Endodermal cell (in vitro differentiated cells): Measurements from ENCODE around the gene TBC1D2. TPM values are rescaled to one million over a fixed set of nuclear protein-coding genes. Genes with fewer than 3 reads are reported as not detected.

ENCODE experiments used
- DNase-seq: peaks from one replicate; pipeline ENCODE4 v3.0.0-alpha.2; 2017
- H3K27ac ChIP-seq: 2 replicates; pipeline ENCODE4 v1.5.1; 2013; ENCODE audit warnings: mild to moderate bottlenecking, low read depth, low read length, moderate library complexity
- H3K27me3 ChIP-seq: 2 replicates; pipeline ENCODE4 v1.6.1; 2013; ENCODE audit warnings: mild to moderate bottlenecking, low read length, moderate library complexity; ENCODE audit not compliant: insufficient read depth, control insufficient read depth, poor library complexity, severe bottlenecking
- H3K36me3 ChIP-seq: 2 replicates; pipeline ENCODE4 v1.7.0; 2013; ENCODE audit warnings: mild to moderate bottlenecking, low read length, moderate library complexity; ENCODE audit not compliant: control insufficient read depth, insufficient read depth
- H3K4me1 ChIP-seq: one replicate; pipeline ENCODE4 v1.7.0; 2013; ENCODE audit warnings: low read length; ENCODE audit not compliant: control insufficient read depth, insufficient read depth
- H3K4me3 ChIP-seq: 2 replicates; pipeline ENCODE4 v1.5.1; 2013; ENCODE audit warnings: mild to moderate bottlenecking, low read length, moderate library complexity
- H3K9ac ChIP-seq: 2 replicates; pipeline ENCODE4 v1.6.1; 2013; ENCODE audit warnings: mild to moderate bottlenecking, low read length, moderate library complexity; ENCODE audit not compliant: poor library complexity, severe bottlenecking; ENCODE audit errors: extremely low read depth
- H3K9me3 ChIP-seq: 2 replicates; pipeline ENCODE4 v1.6.1; 2013; ENCODE audit warnings: mild to moderate bottlenecking, low read length, moderate library complexity; ENCODE audit not compliant: control insufficient read depth
- H3K27ac Mint-ChIP-seq: 2 replicates; pipeline ENCODE4 v1.8.0; 2020; ENCODE audit warnings: mixed read lengths
- H3K27me3 Mint-ChIP-seq: 2 replicates; pipeline ENCODE4 v1.8.0; 2021; ENCODE audit warnings: mild to moderate bottlenecking, mixed read lengths; ENCODE audit not compliant: insufficient read depth
- H3K36me3 Mint-ChIP-seq: 2 replicates; pipeline ENCODE4 v1.8.0; 2020; ENCODE audit warnings: low read depth, mixed read lengths
- H3K4me1 Mint-ChIP-seq: 2 replicates; pipeline ENCODE4 v1.8.0; 2020; ENCODE audit warnings: mixed read lengths
- H3K4me3 Mint-ChIP-seq: 2 replicates; pipeline ENCODE4 v1.8.0; 2020; ENCODE audit warnings: mild to moderate bottlenecking, moderate library complexity, mixed read lengths
- H3K9me3 Mint-ChIP-seq: 2 replicates; pipeline ENCODE4 v1.8.0; 2020; ENCODE audit warnings: mild to moderate bottlenecking, mixed read lengths
- CTCF ChIP-seq: fragments of 200-600 bp; sonication (generic); conservative IDR thresholded peaks from 2 replicates; pipeline ENCODE4 v1.5.0; 2021; ENCODE audit warnings: antibody characterized with exemption, mild to moderate bottlenecking
- WGBS, 2 experiments: methylation state at CpG; one replicate each; pipeline versions ENCODE4 v1.1.5 to v1.1.7; 2013; ENCODE audit warnings: missing lambda C conversion rate in 2 of 2, mixed read lengths in 1 of 2; ENCODE audit not compliant: insufficient coverage in 1 of 2, insufficient read length in 1 of 2; 5-methylcytosine and 5-hydroxymethylcytosine counted together
- total RNA-seq, 2 donors: library from RNA; stranded (reverse); fragmentation: NEBNext Ultra II Directional in 1 of 2; extraction: Animal tissue kit (Norgen Biotek cat#: 25700) in 1 of 2; gene quantifications; 2 replicates in 1 of 2; 3 replicates in 1 of 2; pipeline ENCODE4 v1.2.1, GENCODE V29; 2021

TBC1D2 gene
- total RNA-seq, 2 donors from 2014 or later: 8.1 to 10.4 TPM

DNA sequence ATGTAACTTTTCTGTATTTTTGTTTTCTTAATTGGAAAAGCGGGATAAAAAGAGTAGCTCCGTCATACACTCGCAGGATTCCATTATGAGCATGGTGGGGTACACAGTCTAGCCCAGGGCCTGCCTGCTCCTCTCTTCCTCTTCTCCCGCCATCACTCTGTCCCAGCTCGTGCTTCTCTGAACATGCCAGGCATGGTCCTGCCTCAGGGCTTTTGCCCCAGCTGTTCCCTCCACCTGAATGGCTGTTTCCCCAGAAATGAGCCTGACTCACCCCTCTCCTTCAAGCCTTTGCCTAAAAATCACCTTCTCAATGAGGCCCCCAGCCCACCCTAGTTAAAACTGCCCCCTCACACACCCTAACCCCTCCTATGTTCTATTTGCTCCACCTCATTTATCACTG, 67.5 kb downstream of the TBC1D2 start:
- Histone ChIP-seq H3K4me1 (peaks cover 6% of the 10 kb centered on the region), H3K9ac (no peak overlapping the region), H3K4me3 (no peak overlapping the region), H3K27me3 (no peaks in the 10 kb centered on the region), H3K27ac (no peak overlapping the region), H3K36me3 (no peaks in the 10 kb centered on the region), H3K9me3 (no peaks in the 10 kb centered on the region)
- 90 to 94% methylated on average over 3 to 5 of the region's 5 CpGs for WGBS, 2 experiments
- Mint-ChIP-seq H3K4me3 (no peak overlapping the region), H3K36me3 (peaks cover 3% of the 10 kb centered on the region), H3K4me1 (peaks cover 20% of the 10 kb centered on the region), H3K27ac (no peak overlapping the region), H3K9me3 (no peaks in the 10 kb centered on the region), H3K27me3 (no peaks in the 10 kb centered on the region)
- DNase-seq: no peak
- TF ChIP-seq CTCF: no peak

GRCh38 chr9:98186236-98186635, 69.2 kb downstream of the TBC1D2 start:
- TF ChIP-seq CTCF: no peak
- peaks cover 12% of the 10 kb centered on the region for H3K4me1 ChIP-seq
- no peaks in the 10 kb centered on the region for H3K27me3 Mint-ChIP-seq
- no peak overlapping the region for H3K27ac ChIP-seq
- H3K4me1 Mint-ChIP-seq: peaks cover 34% of the 10 kb centered on the region
- H3K4me3 ChIP-seq: no peak overlapping the region
- no peaks in the 10 kb centered on the region for H3K27me3 ChIP-seq
- H3K9me3 Mint-ChIP-seq: no peaks in the 10 kb centered on the region
- H3K36me3 ChIP-seq: no peaks in the 10 kb centered on the region
- H3K9me3 ChIP-seq: no peaks in the 10 kb centered on the region
- no peak overlapping the region for H3K27ac Mint-ChIP-seq
- peaks cover 3% of the 10 kb centered on the region for H3K36me3 Mint-ChIP-seq
- H3K9ac ChIP-seq: no peak overlapping the region
- H3K4me3 Mint-ChIP-seq: no peak overlapping the region
- DNase-seq: no peak
- WGBS, 2 experiments: 100% methylated on average over 1 of the region's 1 CpG; no CpG with 5 or more reads in 1 of the 2 experiments

- WGBS, 2 experiments: 81 to 85% methylated on average over 4 to 6 of the region's 6 CpGs
- H3K4me3 ChIP-seq: no peak overlapping the region
- Mint-ChIP-seq H3K9me3 (no peaks in the 10 kb centered on the region), H3K27me3 (no peaks in the 10 kb centered on the region), H3K4me1 (peaks cover 30% of the 10 kb centered on the region), H3K36me3 (peaks cover 3% of the 10 kb centered on the region), H3K27ac (no peak overlapping the region), H3K4me3 (no peak overlapping the region)
- H3K9ac ChIP-seq: no peak overlapping the region
- H3K4me1 ChIP-seq: peaks cover 12% of the 10 kb centered on the region
- no peaks in the 10 kb centered on the region for H3K9me3 ChIP-seq
- H3K36me3 ChIP-seq: no peaks in the 10 kb centered on the region
- no peak overlapping the region for H3K27ac ChIP-seq
- TF ChIP-seq CTCF: no peak
- DNase-seq: no peak
- H3K27me3 ChIP-seq: no peaks in the 10 kb centered on the region
Measured at GRCh38 chr9:98185611-98186171, 69.8 kb downstream of the TBC1D2 start.
